ENCODE measurements around the gene IFT172. TPM values are rescaled to one million over a fixed set of nuclear protein-coding genes. Genes with fewer than 3 reads are reported as not detected.

IFT172 gene
- total and polyA plus RNA-seq, 2 experiments from 2014 or later, result 9.1 to 17.6 TPM

GRCh38 chr2:27518782-27519113 is 29.2 kb upstream of the IFT172 start (continued):
- TF ChIP-seq ZNF462 (CRISPR knock-in tag; IDR thresholded peaks at IDR 0.05), result no peak
- TF ChIP-seq NANOG (IDR thresholded peaks at IDR 0.05; ENCODE audit: borderline replicate concordance), result no peak
- no peak for TF ChIP-seq ZNF114 (CRISPR knock-in tag; IDR thresholded peaks at IDR 0.05)
- no peak for TF ChIP-seq POLR2AphosphoS5 (IDR thresholded peaks at IDR 0.05; ENCODE audit: low read depth)
- TF ChIP-seq EZH2 (IDR thresholded peaks at IDR 0.05; ENCODE audit: low read depth, unreplicated experiment), result no peak

GRCh38 chr2:27518113-27518781 is 28.7 kb upstream of the IFT172 start:
- no peaks in the 10 kb centered on the region for H3K36me3 Mint-ChIP-seq (ENCODE audit: low read depth)
- H3K27ac Mint-ChIP-seq, result no peak overlapping the region
- Histone ChIP-seq H3F3A (replicated peaks; ENCODE audit: low read depth) (no peaks in the 10 kb centered on the region), H3K9me2 (ENCODE audit: insufficient read depth) (no peaks in the 10 kb centered on the region), H3K27me3 (ENCODE audit: insufficient read depth) (no peaks in the 10 kb centered on the region), H3K4me1 (ENCODE audit: insufficient read depth) (no peaks in the 10 kb centered on the region), H3K27ac (ENCODE audit: low read depth) (no peak overlapping the region), H3K79me2 (replicated peaks; ENCODE audit: insufficient read depth) (no peaks in the 10 kb centered on the region), H3K36me3 (ENCODE audit: insufficient read depth) (no peaks in the 10 kb centered on the region), H3K4me3 (no peak overlapping the region), H4K20me1 (replicated peaks; ENCODE audit: insufficient read depth) (no peaks in the 10 kb centered on the region), H3K4me2 (no peak overlapping the region), H2AFZ (peak overlapping the region; percentile 38; the same call in 1 of the 2 replicates)
- no peak overlapping the region for H3K4me3 Mint-ChIP-seq
- H3K27me3 Mint-ChIP-seq (ENCODE audit: insufficient read depth, low read depth, poor library complexity), result peaks cover 3% of the 10 kb centered on the region
- no peak for ATAC-seq
- no peaks in the 10 kb centered on the region for H3K4me1 Mint-ChIP-seq
- no peak for DNase-seq (ENCODE audit: low spot score)
- H3K9me3 Mint-ChIP-seq, result no peaks in the 10 kb centered on the region
- TF ChIP-seq CTCF (conservative IDR thresholded peaks at IDR 0.05; ENCODE audit: low read depth in 2 of 2) (no peak), ZNF462 (CRISPR knock-in tag; IDR thresholded peaks at IDR 0.05) (no peak), STAT1 (IDR thresholded peaks at IDR 0.05; ENCODE audit: unreplicated experiment) (no peak)
